ENCODE results near the gene FLACC1.

GRCh38 chr2:201342923-201343322 lies 14.2 kb downstream of the FLACC1 start:
- no peak for TF ChIP-seq CTCF (IDR thresholded peaks at IDR 0.05)
- TF ChIP-seq POLR2A (IDR thresholded peaks at IDR 0.05) = no peak
